ENCODE measurements around the gene ZFYVE26. TPM values are rescaled to one million over a fixed set of nuclear protein-coding genes. Genes with fewer than 3 reads are reported as not detected.
A peak's percentile ranks its signal among the peaks of the same experiment; 100 is the strongest.

The ZFYVE26 gene
- total RNA-seq, 6 donors from 2014 or later = 27.7 to 153 (median 44.5) TPM

DNA sequence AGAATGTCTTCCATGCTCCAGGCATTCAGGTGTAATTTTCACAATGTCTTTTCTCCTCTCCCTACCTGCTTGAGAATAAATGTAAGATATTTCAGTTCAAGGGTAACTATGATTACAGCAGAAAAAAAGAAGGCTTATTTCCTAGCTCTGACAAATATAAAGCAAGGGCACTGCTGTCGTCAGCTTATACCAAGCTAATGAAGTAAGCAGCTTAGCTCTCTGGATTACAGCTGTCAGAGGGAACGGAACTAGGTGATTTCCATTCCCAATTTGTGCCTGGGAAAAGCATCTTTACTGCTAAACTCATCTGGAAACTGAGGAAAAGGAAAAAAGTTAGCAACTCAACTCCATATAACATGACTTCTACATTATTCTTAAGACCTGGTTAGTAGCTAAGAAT lies 56.5 kb downstream of the ZFYVE26 start:
- no peak for DNase-seq
- Histone ChIP-seq H3K4me3 (no peak overlapping the region), H3K4me1 (peaks cover 0 to 10% (median 2%) of the 10 kb centered on the region in 4 donors), H3K36me3 (peaks cover 5 to 64% (median 39%) of the 10 kb centered on the region in 4 donors), H3K27me3 (no peaks in the 10 kb centered on the region), H3K9me3 (no peaks in the 10 kb centered on the region), H3K27ac (no peak overlapping the region)
- TF ChIP-seq POLR2AphosphoS5 (IDR thresholded peaks at IDR 0.05) (no peak), POLR2A (IDR thresholded peaks at IDR 0.05) (no peak), EP300 (IDR thresholded peaks at IDR 0.05) (no peak)
- TF ChIP-seq, protein P1, sequence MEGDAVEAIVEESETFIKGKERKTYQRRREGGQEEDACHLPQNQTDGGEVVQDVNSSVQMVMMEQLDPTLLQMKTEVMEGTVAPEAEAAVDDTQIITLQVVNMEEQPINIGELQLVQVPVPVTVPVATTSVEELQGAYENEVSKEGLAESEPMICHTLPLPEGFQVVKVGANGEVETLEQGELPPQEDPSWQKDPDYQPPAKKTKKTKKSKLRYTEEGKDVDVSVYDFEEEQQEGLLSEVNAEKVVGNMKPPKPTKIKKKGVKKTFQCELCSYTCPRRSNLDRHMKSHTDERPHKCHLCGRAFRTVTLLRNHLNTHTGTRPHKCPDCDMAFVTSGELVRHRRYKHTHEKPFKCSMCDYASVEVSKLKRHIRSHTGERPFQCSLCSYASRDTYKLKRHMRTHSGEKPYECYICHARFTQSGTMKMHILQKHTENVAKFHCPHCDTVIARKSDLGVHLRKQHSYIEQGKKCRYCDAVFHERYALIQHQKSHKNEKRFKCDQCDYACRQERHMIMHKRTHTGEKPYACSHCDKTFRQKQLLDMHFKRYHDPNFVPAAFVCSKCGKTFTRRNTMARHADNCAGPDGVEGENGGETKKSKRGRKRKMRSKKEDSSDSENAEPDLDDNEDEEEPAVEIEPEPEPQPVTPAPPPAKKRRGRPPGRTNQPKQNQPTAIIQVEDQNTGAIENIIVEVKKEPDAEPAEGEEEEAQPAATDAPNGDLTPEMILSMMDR (IDR thresholded peaks at IDR 0.05) = no peak
- WGBS, 2 donors = 96 to 100% methylated on average over 2 of the region's 2 CpGs
- no peak for ATAC-seq (ENCODE audit: low FRiP score in 2 of 2)

DNA sequence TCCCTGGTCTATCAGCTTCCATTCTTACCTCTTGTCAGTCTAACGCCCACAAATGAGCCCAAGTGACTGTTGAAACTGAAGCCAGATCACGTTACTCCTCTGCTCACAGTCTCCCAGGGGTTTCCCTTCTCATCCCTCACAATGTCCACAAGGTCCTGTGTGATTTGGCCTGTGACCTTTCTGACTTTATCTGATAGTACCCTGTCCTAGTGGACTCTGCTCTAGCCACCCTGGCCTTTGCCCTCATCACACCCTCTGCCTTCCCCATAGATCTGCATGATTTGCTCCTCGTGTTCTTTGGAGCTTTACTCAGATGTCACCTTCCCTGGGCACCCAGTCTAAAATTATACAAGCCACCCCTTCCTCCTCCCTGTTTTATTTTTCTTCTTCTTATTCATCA lies 59.2 kb downstream of the ZFYVE26 start:
- Histone ChIP-seq H3K4me1 (no peaks in the 10 kb centered on the region), H3K27ac (no peak overlapping the region), H3K4me3 (no peak overlapping the region), H3K9me3 (no peaks in the 10 kb centered on the region), H3K36me3 (peaks cover 13 to 74% (median 53%) of the 10 kb centered on the region in 4 donors), H3K27me3 (no peaks in the 10 kb centered on the region)
- TF ChIP-seq POLR2A (IDR thresholded peaks at IDR 0.05) = no peak
- TF ChIP-seq, protein P1 (IDR thresholded peaks at IDR 0.05) = no peak
- no peak for TF ChIP-seq EP300 (IDR thresholded peaks at IDR 0.05)
- no peak for TF ChIP-seq POLR2AphosphoS5 (IDR thresholded peaks at IDR 0.05)
- WGBS, 2 donors = 83 to 94% methylated on average over 3 of the region's 3 CpGs
- no peak for DNase-seq
- ATAC-seq (ENCODE audit: low FRiP score in 2 of 2) = no peak

DNA sequence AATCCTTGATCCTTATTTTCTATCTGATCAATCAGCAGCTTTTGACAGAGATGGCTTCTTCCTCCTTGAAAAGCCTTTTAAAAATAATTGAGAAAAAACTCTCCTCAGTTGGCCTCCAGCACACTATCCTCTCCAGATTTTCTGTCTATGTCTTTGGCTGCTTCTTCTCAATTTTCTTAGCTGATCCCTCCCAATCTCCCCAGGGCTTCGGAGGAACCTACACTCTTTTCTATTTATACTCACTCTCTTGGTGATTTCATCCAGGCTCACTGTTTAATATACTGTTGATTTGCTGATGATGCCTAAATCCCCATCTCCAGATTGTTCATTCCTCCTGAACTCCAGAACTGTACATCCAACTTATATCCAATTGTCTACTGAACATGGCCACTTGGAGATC lies 59.9 kb downstream of the ZFYVE26 start:
- no peak for DNase-seq

GRCh38 chr14:67749341-67750084 lies 66.9 kb downstream of the ZFYVE26 start:
- H3K27me3 ChIP-seq = no peaks in the 10 kb centered on the region
- DNase-seq (no peak), ATAC-seq (ENCODE audit: low FRiP score in 2 of 2) (no peak)
- no peaks in the 10 kb centered on the region for H3K9me3 ChIP-seq
- H3K4me3 ChIP-seq = no peak overlapping the region
- H3K4me1 ChIP-seq = no peaks in the 10 kb centered on the region
- TF ChIP-seq EP300 (IDR thresholded peaks at IDR 0.05) (no peak), POLR2A (IDR thresholded peaks at IDR 0.05) (no peak), POLR2AphosphoS5 (IDR thresholded peaks at IDR 0.05) (no peak)
- TF ChIP-seq, protein P1 (IDR thresholded peaks at IDR 0.05) = no peak
- H3K36me3 ChIP-seq = peaks cover 33 to 77% (median 65%) of the 10 kb centered on the region in 4 donors
- H3K27ac ChIP-seq = no peak overlapping the region
- 89 to 94% methylated on average over 6 of the region's 6 CpGs for WGBS, 2 donors

More for the DNA sequence above, 59.9 kb downstream of the ZFYVE26 start:
- H3K36me3 ChIP-seq = peaks cover 13 to 75% (median 55%) of the 10 kb centered on the region in 4 donors
- no peak overlapping the region for H3K27ac ChIP-seq
- ATAC-seq (ENCODE audit: low FRiP score in 2 of 2) = no peak
- WGBS, 2 donors = 94 to 97% methylated on average over 1 of the region's 1 CpG
- TF ChIP-seq, protein P1 (IDR thresholded peaks at IDR 0.05) = no peak
- TF ChIP-seq POLR2AphosphoS5 (IDR thresholded peaks at IDR 0.05) (no peak), POLR2A (IDR thresholded peaks at IDR 0.05) (no peak), EP300 (IDR thresholded peaks at IDR 0.05) (no peak)
- H3K9me3 ChIP-seq = no peaks in the 10 kb centered on the region
- no peaks in the 10 kb centered on the region for H3K27me3 ChIP-seq
- H3K4me1 ChIP-seq = no peaks in the 10 kb centered on the region
- no peak overlapping the region for H3K4me3 ChIP-seq

GRCh38 chr14:67748312-67748711 lies 68.1 kb downstream of the ZFYVE26 start:
- Histone ChIP-seq H3K27me3 (no peaks in the 10 kb centered on the region), H3K4me3 (no peak overlapping the region), H3K4me1 (no peaks in the 10 kb centered on the region), H3K36me3 (peaks cover 32 to 65% (median 54%) of the 10 kb centered on the region in 4 donors), H3K27ac (no peak overlapping the region), H3K9me3 (no peaks in the 10 kb centered on the region)
- no peak for ATAC-seq (ENCODE audit: low FRiP score in 2 of 2)
- TF ChIP-seq, protein P1 (IDR thresholded peaks at IDR 0.05) = no peak
- TF ChIP-seq POLR2AphosphoS5 (IDR thresholded peaks at IDR 0.05) (no peak), POLR2A (IDR thresholded peaks at IDR 0.05) (no peak), EP300 (IDR thresholded peaks at IDR 0.05) (no peak)
- 93 to 99% methylated on average over 5 to 10 of the region's 10 CpGs for WGBS, 2 donors
- peak in 1 of 2 donors; percentile 61 for DNase-seq

Measured in upper lobe of left lung (tissue), 6 donors.